ENCODE data around the gene DHCR24.

DNA sequence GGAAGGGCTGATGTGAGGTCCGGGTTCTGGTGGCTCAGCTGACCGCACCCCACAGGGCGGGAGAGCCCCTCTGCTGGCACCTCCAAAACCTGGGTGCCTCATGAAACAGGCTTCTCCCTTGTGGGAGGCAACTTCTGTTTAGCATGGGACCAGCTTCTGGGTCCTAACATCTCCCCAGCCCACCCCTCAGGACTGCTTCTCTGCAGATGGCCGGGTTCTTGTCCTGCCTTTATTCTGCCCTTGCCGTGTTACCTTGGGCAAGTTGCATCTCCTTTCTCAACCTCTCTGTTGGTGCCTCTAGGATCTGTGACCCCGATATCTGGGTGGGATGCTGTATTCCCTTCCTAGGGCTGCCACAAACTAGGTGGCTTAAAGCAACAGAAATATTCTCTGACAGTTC, 70.9 kb downstream of the DHCR24 start:
- no peak for TF ChIP-seq CTCF (conservative IDR thresholded peaks at IDR 0.05; ENCODE audit: low read depth in 2 of 2)
- TF ChIP-seq EZH2 (IDR thresholded peaks at IDR 0.05; ENCODE audit: low read depth, unreplicated experiment) = no peak
- TF ChIP-seq REST (IDR thresholded peaks at IDR 0.05; ENCODE audit: unreplicated experiment) = no peak
- TF ChIP-seq EZH2phosphoT487 (IDR thresholded peaks at IDR 0.05; ENCODE audit: unreplicated experiment) = no peak
- no peak for TF ChIP-seq POLR2AphosphoS5 (IDR thresholded peaks at IDR 0.05; ENCODE audit: low read depth)
